Spleen (tissue), 7 donors: Measurements from ENCODE around the gene ATR.

Source experiments
- CTCF ChIP-seq, 11 experiments: fragments of 200-600 bp in 7 of 11; fragments of 450-650 bp in 4 of 11; sonication (generic) in 4 of 11; IDR thresholded peaks in 8 of 11; conservative IDR thresholded peaks in 3 of 11; 1 replicate in 7 of 11; 2 replicates in 4 of 11; pipeline versions ENCODE4 v1.4.0 to v1.8.0; 2016 to 2021; ENCODE audit warnings: antibody characterized with exemption in 11 of 11, inconsistent platforms in 4 of 11, mild to moderate bottlenecking in 1 of 11
- POLR2A ChIP-seq, 3 donors: fragments of 450-650 bp; IDR thresholded peaks; one replicate each; pipeline ENCODE4 v1.5.1; 2017; ENCODE audit warnings: antibody characterized with exemption in 3 of 3, mild to moderate bottlenecking in 1 of 3
- donor health status: DM: no; HTN: no; CAD: no; lungs with moderate emphysema.
- donor health status: DM: no; HTN: no; CAD: no.
- donor health status: DM: no; HTN: no; CAD: no.

GRCh38 chr3:142568393-142569017 is 10.0 kb downstream of the ATR start:
- no peak for TF ChIP-seq POLR2A (IDR thresholded peaks at IDR 0.05)
- TF ChIP-seq CTCF (IDR thresholded peaks at IDR 0.05 in 8 of 11, conservative IDR thresholded peaks at IDR 0.05 in 3 of 11), result no peak
